B cell (primary cell): ENCODE measurements around the gene DPYD.

Experiments used
- EZH2 ChIP-seq: IDR thresholded peaks from 2 replicates; pipeline ENCODE4 v1.6.1; 2012; ENCODE audit warnings: borderline replicate concordance, low read depth, mild to moderate bottlenecking, moderate library complexity, low read length; ENCODE audit not compliant: insufficient read depth, poor library complexity, severe bottlenecking
- TF ChIP-seq, protein P1 (sequence below): fragments of 200-600 bp; IDR thresholded peaks from one replicate; pipeline ENCODE4 v1.8.0; 2022; ENCODE audit warnings: antibody characterized with exemption, mild to moderate bottlenecking

DNA sequence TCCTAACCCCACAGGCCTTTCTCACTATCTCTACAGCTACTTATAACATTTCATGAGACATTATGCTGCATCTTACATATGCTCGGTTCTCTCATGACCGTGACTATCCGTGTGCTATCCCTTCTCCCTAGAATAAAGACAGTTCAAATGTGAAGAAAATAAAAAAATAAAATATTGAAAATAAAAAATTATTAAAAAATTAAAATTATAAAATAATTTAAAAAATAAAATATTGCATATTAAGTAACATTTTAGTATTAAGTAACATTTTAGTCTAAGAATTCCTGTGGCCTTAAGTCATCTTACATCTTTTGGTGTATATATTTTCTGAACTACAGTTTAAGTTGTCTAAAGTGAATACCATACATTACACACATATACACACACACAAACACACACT, 415.5 kb downstream of the DPYD start:
- TF ChIP-seq, protein P1, sequence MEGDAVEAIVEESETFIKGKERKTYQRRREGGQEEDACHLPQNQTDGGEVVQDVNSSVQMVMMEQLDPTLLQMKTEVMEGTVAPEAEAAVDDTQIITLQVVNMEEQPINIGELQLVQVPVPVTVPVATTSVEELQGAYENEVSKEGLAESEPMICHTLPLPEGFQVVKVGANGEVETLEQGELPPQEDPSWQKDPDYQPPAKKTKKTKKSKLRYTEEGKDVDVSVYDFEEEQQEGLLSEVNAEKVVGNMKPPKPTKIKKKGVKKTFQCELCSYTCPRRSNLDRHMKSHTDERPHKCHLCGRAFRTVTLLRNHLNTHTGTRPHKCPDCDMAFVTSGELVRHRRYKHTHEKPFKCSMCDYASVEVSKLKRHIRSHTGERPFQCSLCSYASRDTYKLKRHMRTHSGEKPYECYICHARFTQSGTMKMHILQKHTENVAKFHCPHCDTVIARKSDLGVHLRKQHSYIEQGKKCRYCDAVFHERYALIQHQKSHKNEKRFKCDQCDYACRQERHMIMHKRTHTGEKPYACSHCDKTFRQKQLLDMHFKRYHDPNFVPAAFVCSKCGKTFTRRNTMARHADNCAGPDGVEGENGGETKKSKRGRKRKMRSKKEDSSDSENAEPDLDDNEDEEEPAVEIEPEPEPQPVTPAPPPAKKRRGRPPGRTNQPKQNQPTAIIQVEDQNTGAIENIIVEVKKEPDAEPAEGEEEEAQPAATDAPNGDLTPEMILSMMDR, result no peak
- TF ChIP-seq EZH2, result no peak
